Adrenal gland (tissue), 12 donors: ENCODE results near the gene HABP2. TPM values are rescaled to one million over a fixed set of nuclear protein-coding genes. Genes with fewer than 3 reads are reported as not detected.
A peak's percentile ranks its signal among the peaks of the same experiment; 100 is the strongest.

Experiments used
- DNase-seq, 7 donors: peaks; one replicate each; pipeline ENCODE4 v3.0.0-alpha.2; 2019 to 2020
- H3K27ac ChIP-seq, 5 donors: fragments of 200-600 bp; sonication (generic) in 4 of 5; 1 replicate in 3 of 5; 2 replicates in 2 of 5; pipeline versions ENCODE4 v1.5.1 to v1.8.0; 2016 to 2020; ENCODE audit warnings: mild to moderate bottlenecking in 1 of 5
- H3K27me3 ChIP-seq: fragments of 200-600 bp; 2 replicates; pipeline ENCODE4 v1.8.0; 2021
- H3K36me3 ChIP-seq, 2 donors: fragments of 200-600 bp; replicated peaks in 1 of 2; 1 replicate in 1 of 2; 2 replicates in 1 of 2; pipeline versions ENCODE4 v1.5.1 to v1.8.0; 2018 to 2022
- H3K4me1 ChIP-seq, 2 donors: fragments of 200-600 bp; replicated peaks in 1 of 2; 1 replicate in 1 of 2; 2 replicates in 1 of 2; pipeline versions ENCODE4 v1.5.1 to v1.8.0; 2018 to 2021
- H3K4me3 ChIP-seq, 4 donors: fragments of 200-600 bp; sonication (generic) in 3 of 4; one replicate each; pipeline ENCODE4 v1.5.1; 2016 to 2018
- H3K9me3 ChIP-seq, 3 donors: fragments of 200-600 bp; sonication (generic) in 1 of 3; replicated peaks in 1 of 3; 1 replicate in 2 of 3; 2 replicates in 1 of 3; pipeline versions ENCODE4 v1.5.1 to v1.8.0; 2016 to 2021
- POLR2A ChIP-seq, 2 donors: fragments of 450-650 bp; IDR thresholded peaks; one replicate each; pipeline ENCODE4 v1.6.1; 2017; ENCODE audit warnings: antibody characterized with exemption in 2 of 2, mild to moderate bottlenecking in 2 of 2, moderate library complexity in 1 of 2
- whole genome bisulfite sequencing, 4 donors: extraction: QIAGEN DNeasy Blood & Tissue Kit in 2 of 4; methylation state at CpG; one replicate each; pipeline versions ENCODE4 v1.1.5 to v1.1.7; 2013 to 2017; 5-methylcytosine and 5-hydroxymethylcytosine counted together
- intact Hi-C, 2 donors: fragments of 100-400 bp; cut with DNase I; formaldehyde crosslinking; loops; one replicate each; pipeline versions ENCODE4 v1.14.1 to v1.15.0; 2022 to 2023
- polyA plus RNA-seq, 3 donors: library from polyadenylated mRNA; stranded (reverse); fragments of 200-250 nt in 2 of 3; fragments of 350-450 nt in 1 of 3; fragmentation: Illumina TruSeq in 1 of 3; extraction: RNeasy Lipid Tissue Mini Kit (QIAGEN cat#74804) in 1 of 3; gene quantifications; one replicate each; pipeline ENCODE4 v1.2.3, GENCODE V29; 2013 to 2014
- total RNA-seq, 9 donors: library from RNA; depleted of rRNA in 4 of 9; stranded (reverse); fragments of >200 nt in 4 of 9; fragments of 120-200 nt in 1 of 9; fragmentation: NEBNext Ultra II Directional in 1 of 9; extraction: Animal tissue kit (Norgen Biotek cat#: 25700) in 1 of 9; gene quantifications; one replicate each; pipeline versions ENCODE4 v1.1.0 to v1.2.4, GENCODE V29; 2013 to 2023
- TF ChIP-seq, protein P1 (sequence below), 6 experiments: fragments of 450-650 bp in 4 of 6; fragments of 200-600 bp in 2 of 6; sonication (generic) in 1 of 6; IDR thresholded peaks; 1 replicate in 5 of 6; 2 replicates in 1 of 6; pipeline versions ENCODE4 v1.5.1 to v1.8.0; 2016 to 2021; ENCODE audit warnings: antibody characterized with exemption in 6 of 6, mild to moderate bottlenecking in 2 of 6, moderate library complexity in 1 of 6
- donor health status: healthy with polysubstance abuse.
- donor health status: Bipolar disorder and iron deficiency.
- donor health status: DM: yes; HTN: yes; CAD: no.
- donor health status: DM: no; HTN: no; CAD: no.
- donor health status: DM: no; HTN: no; CAD: no.
- donor health status: DM: yes; HTN: yes; CAD: no.

HABP2 gene
- total and polyA plus RNA-seq, 12 donors = 0.11 to 0.29 (median 0.13) TPM; not detected in 9

DNA sequence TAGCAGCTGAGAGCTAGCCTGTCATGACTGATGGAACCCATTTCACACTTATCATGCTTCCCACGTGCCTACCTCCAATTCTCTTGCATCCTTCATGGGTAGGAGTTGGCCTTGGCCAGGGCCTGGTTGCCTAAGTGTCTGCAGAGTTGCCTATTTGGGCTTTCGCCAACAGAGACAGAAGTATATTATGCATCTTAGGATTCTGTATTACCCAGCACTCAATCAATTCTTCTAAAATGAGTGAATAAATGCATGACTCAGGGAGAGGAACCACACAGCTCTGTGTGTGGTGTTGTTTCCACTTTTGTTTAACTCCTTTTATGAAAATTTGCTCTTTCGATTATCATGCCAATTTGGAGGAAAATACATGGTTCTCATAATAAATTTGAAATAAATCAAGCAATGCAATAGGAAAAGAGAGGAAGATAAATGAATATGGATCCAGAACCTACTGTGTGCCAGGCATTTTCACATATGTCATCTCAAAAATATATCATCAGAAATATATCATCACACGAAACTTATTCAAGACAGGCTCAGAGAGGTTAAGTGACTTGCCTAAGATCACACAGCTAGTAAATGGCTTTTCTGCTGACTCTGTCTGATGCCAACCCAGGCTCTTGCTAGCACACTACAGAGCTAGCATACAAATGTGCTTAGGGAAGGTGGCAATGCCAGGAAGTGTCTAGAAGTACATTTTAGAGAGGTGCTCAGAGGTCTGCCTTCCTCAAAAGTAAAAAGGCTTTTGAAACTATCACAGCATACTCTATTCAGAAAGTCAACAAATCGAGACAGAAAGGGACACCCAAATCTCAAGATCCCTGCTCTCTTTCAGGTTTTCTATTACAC lies 9.5 kb upstream of the HABP2 start:
- Histone ChIP-seq H3K36me3 (no peaks in the 10 kb centered on the region), H3K4me3 (no peak overlapping the region), H3K4me1 (peaks cover 0 to 8% of the 10 kb centered on the region in 2 donors), H3K27ac (no peak overlapping the region), H3K27me3 (no peaks in the 10 kb centered on the region), H3K9me3 (no peaks in the 10 kb centered on the region)
- no peak for TF ChIP-seq POLR2A (IDR thresholded peaks at IDR 0.05)
- TF ChIP-seq, protein P1, sequence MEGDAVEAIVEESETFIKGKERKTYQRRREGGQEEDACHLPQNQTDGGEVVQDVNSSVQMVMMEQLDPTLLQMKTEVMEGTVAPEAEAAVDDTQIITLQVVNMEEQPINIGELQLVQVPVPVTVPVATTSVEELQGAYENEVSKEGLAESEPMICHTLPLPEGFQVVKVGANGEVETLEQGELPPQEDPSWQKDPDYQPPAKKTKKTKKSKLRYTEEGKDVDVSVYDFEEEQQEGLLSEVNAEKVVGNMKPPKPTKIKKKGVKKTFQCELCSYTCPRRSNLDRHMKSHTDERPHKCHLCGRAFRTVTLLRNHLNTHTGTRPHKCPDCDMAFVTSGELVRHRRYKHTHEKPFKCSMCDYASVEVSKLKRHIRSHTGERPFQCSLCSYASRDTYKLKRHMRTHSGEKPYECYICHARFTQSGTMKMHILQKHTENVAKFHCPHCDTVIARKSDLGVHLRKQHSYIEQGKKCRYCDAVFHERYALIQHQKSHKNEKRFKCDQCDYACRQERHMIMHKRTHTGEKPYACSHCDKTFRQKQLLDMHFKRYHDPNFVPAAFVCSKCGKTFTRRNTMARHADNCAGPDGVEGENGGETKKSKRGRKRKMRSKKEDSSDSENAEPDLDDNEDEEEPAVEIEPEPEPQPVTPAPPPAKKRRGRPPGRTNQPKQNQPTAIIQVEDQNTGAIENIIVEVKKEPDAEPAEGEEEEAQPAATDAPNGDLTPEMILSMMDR (IDR thresholded peaks at IDR 0.05) = no peak
- DNase-seq = no peak
- 73 to 79% (median 74%) methylated on average over 5 of the region's 5 CpGs for WGBS, 4 donors
- intact Hi-C loops = no loop called here

DNA sequence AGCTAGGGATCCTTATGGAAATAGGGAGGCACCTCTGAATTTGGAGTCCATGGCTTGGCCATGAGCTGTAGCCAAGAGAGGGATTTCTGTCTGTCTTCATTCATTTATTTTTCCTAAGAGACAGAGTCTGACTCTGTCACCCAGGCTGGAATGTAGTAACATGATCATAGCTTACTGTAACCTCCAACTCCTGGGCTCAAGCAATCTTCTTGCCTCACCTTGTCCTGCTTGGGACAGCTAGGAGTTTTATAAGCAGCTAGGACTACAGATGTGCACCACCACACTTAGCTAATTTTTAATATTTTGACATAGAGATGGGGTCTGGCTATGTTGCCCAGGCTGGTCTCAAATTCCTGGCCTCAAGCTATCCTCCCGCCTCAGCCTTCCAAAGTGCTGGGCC lies 8.5 kb upstream of the HABP2 start:
- intact Hi-C loops = no loop called here
- no peak overlapping the region for H3K27ac ChIP-seq
- DNase-seq = no peak
- WGBS, 4 donors = 89 to 96% (median 94%) methylated on average over 1 of the region's 1 CpG
- no peaks in the 10 kb centered on the region for H3K36me3 ChIP-seq
- H3K4me1 ChIP-seq = peaks cover 0 to 8% of the 10 kb centered on the region in 2 donors
- no peaks in the 10 kb centered on the region for H3K9me3 ChIP-seq
- H3K27me3 ChIP-seq = no peaks in the 10 kb centered on the region
- H3K4me3 ChIP-seq = no peak overlapping the region
- TF ChIP-seq, protein P1 (IDR thresholded peaks at IDR 0.05) = no peak
- TF ChIP-seq POLR2A (IDR thresholded peaks at IDR 0.05) = no peak

DNA sequence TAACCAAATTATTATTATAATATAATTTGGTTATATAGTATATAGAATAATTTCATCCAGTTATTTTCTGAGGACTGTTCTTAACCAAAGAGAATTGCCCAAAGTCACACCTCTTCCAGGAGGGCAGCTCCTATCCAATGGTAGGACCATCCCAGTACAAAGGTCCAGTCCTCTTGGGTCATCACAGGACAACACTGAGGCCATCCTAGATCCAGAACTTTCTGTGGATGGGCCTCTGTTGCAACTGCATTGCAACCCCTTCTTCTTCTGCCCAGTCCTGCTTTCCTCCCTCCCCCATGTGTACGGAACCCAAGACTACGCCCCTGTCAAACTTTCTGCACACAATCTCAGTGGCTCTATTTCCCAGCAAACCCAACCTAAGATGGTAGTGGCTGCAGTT lies 5.4 kb upstream of the HABP2 start:
- Histone ChIP-seq H3K4me3 (no peak overlapping the region), H3K36me3 (no peaks in the 10 kb centered on the region), H3K4me1 (peaks cover 0 to 4% of the 10 kb centered on the region in 2 donors), H3K27ac (no peak overlapping the region), H3K9me3 (no peaks in the 10 kb centered on the region), H3K27me3 (no peaks in the 10 kb centered on the region)
- no peak for DNase-seq
- intact Hi-C loops = no loop called here
- WGBS, 4 donors = 88 to 99% (median 93%) methylated on average over 2 of the region's 2 CpGs
- no peak for TF ChIP-seq POLR2A (IDR thresholded peaks at IDR 0.05)
- TF ChIP-seq, protein P1 (IDR thresholded peaks at IDR 0.05) = no peak

DNA sequence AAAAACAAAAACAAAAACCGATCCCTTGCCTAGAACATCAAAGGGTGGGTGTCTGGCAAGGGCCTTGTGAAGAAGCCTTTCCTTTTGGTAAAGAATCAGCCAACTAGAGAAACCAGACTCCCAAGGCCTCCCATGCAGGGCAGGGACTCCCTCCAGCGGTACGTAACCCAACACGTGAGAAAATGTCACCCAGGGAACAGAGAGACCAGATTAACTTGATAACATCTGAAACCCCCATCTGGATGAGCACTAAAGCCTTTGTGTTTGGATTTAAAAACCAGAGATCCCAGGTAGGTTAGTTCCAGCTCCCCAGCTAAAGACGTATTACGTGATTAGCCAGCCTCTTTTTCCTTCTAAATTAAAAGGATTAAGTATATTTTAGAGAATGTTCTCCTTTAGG lies 3.0 kb upstream of the HABP2 start:
- peak overlapping the region in 3 of 5 donors; percentile 40 to 71 (median 63) for H3K27ac ChIP-seq
- peaks cover 0 to 4% of the 10 kb centered on the region in 2 donors for H3K4me1 ChIP-seq
- 78 to 89% (median 83%) methylated on average over 6 of the region's 6 CpGs for WGBS, 4 donors
- no peak overlapping the region for H3K4me3 ChIP-seq
- no peak for DNase-seq
- H3K9me3 ChIP-seq = no peaks in the 10 kb centered on the region
- TF ChIP-seq, protein P1 (IDR thresholded peaks at IDR 0.05) = no peak
- intact Hi-C loops = no loop called here
- no peaks in the 10 kb centered on the region for H3K27me3 ChIP-seq
- H3K36me3 ChIP-seq = no peaks in the 10 kb centered on the region
